CD14-positive monocyte (primary cell): ENCODE data around the gene ZNF668. TPM values are rescaled to one million over a fixed set of nuclear protein-coding genes. Genes with fewer than 3 reads are reported as not detected.

Experiments used
- DNase-seq, 3 donors: peaks; one replicate each; pipeline ENCODE4 v3.0.0-alpha.2; 2011 to 2022
- H2AFZ ChIP-seq: 2 replicates; pipeline ENCODE4 v1.6.0; 2012; ENCODE audit warnings: mild to moderate bottlenecking, low read depth, low read length, inconsistent platforms; ENCODE audit not compliant: insufficient read depth, poor library complexity, severe bottlenecking
- H3K27ac ChIP-seq, 2 donors: 1 replicate in 1 of 2; 2 replicates in 1 of 2; pipeline ENCODE4 v1.5.1; 2012 to 2013; ENCODE audit warnings: low read length in 2 of 2, control low read depth in 1 of 2, inconsistent platforms in 1 of 2, low read depth in 1 of 2, mild to moderate bottlenecking in 1 of 2
- H3K27me3 ChIP-seq, 2 donors: one replicate each; pipeline versions ENCODE4 v1.6.0 to v1.6.1; 2011 to 2013; ENCODE audit warnings: low read length in 2 of 2; ENCODE audit not compliant: control insufficient read depth in 2 of 2, insufficient read depth in 2 of 2
- H3K36me3 ChIP-seq, 2 donors: replicated peaks in 1 of 2; 1 replicate in 1 of 2; 2 replicates in 1 of 2; pipeline versions ENCODE4 v1.5.1 to v1.6.1; 2012 to 2013; ENCODE audit warnings: low read length in 2 of 2, control low read depth in 1 of 2, inconsistent platforms in 1 of 2, mild to moderate bottlenecking in 1 of 2; ENCODE audit not compliant: insufficient read depth in 2 of 2, control insufficient read depth in 1 of 2
- H3K4me1 ChIP-seq, 2 donors: 1 replicate in 1 of 2; 2 replicates in 1 of 2; pipeline versions ENCODE4 v1.5.1 to v1.6.1; 2012 to 2013; ENCODE audit warnings: low read length in 2 of 2, control low read depth in 1 of 2, inconsistent platforms in 1 of 2, mild to moderate bottlenecking in 1 of 2, moderate library complexity in 1 of 2; ENCODE audit not compliant: insufficient read depth in 2 of 2, control insufficient read depth in 1 of 2
- H3K4me2 ChIP-seq: replicated peaks from 2 replicates; pipeline ENCODE3; 2012; ENCODE audit warnings: low read length, moderate library complexity, mild to moderate bottlenecking; ENCODE audit not compliant: poor library complexity, severe bottlenecking; ENCODE audit errors: extremely low read depth
- H3K4me3 ChIP-seq, 3 experiments: fragments of 200-600 bp in 1 of 3; sonication (generic) in 1 of 3; replicated peaks in 1 of 3; 1 replicate in 2 of 3; 2 replicates in 1 of 3; pipeline ENCODE4 v1.5.1; 2011 to 2013; ENCODE audit warnings: low read length in 3 of 3, mild to moderate bottlenecking in 3 of 3, control low read depth in 2 of 3, low read depth in 2 of 3, inconsistent platforms in 1 of 3, moderate library complexity in 1 of 3
- H3K79me2 ChIP-seq: 2 replicates; pipeline ENCODE4 v1.6.0; 2012; ENCODE audit warnings: mild to moderate bottlenecking, control low read depth, inconsistent platforms, low read length, moderate library complexity; ENCODE audit not compliant: insufficient read depth
- H3K9ac ChIP-seq: 2 replicates; pipeline ENCODE4 v1.6.0; 2017; ENCODE audit warnings: low read length, mild to moderate bottlenecking; ENCODE audit not compliant: insufficient read depth, poor library complexity, severe bottlenecking
- H3K9me3 ChIP-seq, 2 donors: replicated peaks in 1 of 2; 1 replicate in 1 of 2; 2 replicates in 1 of 2; pipeline versions ENCODE4 v1.5.1 to v1.6.1; 2012 to 2013; ENCODE audit warnings: low read length in 2 of 2, control low read depth in 1 of 2; ENCODE audit not compliant: control insufficient read depth in 1 of 2, insufficient read depth in 1 of 2
- H4K20me1 ChIP-seq: 2 replicates; pipeline ENCODE4 v1.6.0; 2012; ENCODE audit warnings: mild to moderate bottlenecking, low read length, control low read depth, moderate library complexity; ENCODE audit not compliant: insufficient read depth
- H3K27ac Mint-ChIP-seq, 7 donors: one replicate each; pipeline ENCODE4 v1.8.0; 2020; ENCODE audit warnings: mild to moderate bottlenecking in 7 of 7, mixed read lengths in 7 of 7, moderate library complexity in 6 of 7, inconsistent platforms in 2 of 7
- H3K27me3 Mint-ChIP-seq, 3 donors: one replicate each; pipeline ENCODE4 v1.8.0; 2021 to 2022; ENCODE audit warnings: low read depth in 3 of 3, mild to moderate bottlenecking in 3 of 3, mixed read lengths in 3 of 3, moderate library complexity in 3 of 3, inconsistent platforms in 1 of 3
- H3K36me3 Mint-ChIP-seq, 2 donors: one replicate each; pipeline ENCODE4 v1.8.0; 2020; ENCODE audit warnings: mixed read lengths in 2 of 2, inconsistent platforms in 1 of 2, mild to moderate bottlenecking in 1 of 2
- H3K4me1 Mint-ChIP-seq: one replicate; pipeline ENCODE4 v1.8.0; 2020; ENCODE audit warnings: mild to moderate bottlenecking, mixed read lengths
- H3K4me3 Mint-ChIP-seq, 2 donors: one replicate each; pipeline ENCODE4 v1.8.0; 2020; ENCODE audit warnings: mild to moderate bottlenecking in 2 of 2, mixed read lengths in 2 of 2, moderate library complexity in 1 of 2
- H3K9me3 Mint-ChIP-seq, 7 donors: one replicate each; pipeline ENCODE4 v1.8.0; 2020 to 2022; ENCODE audit warnings: mixed read lengths in 7 of 7, mild to moderate bottlenecking in 6 of 7, moderate library complexity in 6 of 7, inconsistent platforms in 2 of 7
- WGBS: methylation state at CpG from one replicate; pipeline ENCODE4 v1.1.5; 2013; ENCODE audit warnings: missing lambda C conversion rate; ENCODE audit not compliant: insufficient coverage; 5-methylcytosine and 5-hydroxymethylcytosine counted together
- intact Hi-C, 2 donors: fragments of 100-400 bp; cut with micrococcal nuclease; formaldehyde crosslinking; loops; one replicate each; pipeline versions ENCODE4 v1.15.0 to v1.15.1; 2023
- polyA plus RNA-seq, 3 donors: library from polyadenylated mRNA; depleted of rRNA in 1 of 3; unstranded in 2 of 3; stranded (reverse) in 1 of 3; fragments of 300-500 nt in 2 of 3; fragments of >200 nt in 1 of 3; fragmentation: Illumina TruSeq in 2 of 3; gene quantifications; 1 replicate in 2 of 3; 2 replicates in 1 of 3; pipeline ENCODE4 v1.2.3, GENCODE V29; 2012 to 2021
- TF ChIP-seq, protein P1 (sequence below): fragments of 200-600 bp; IDR thresholded peaks from one replicate; pipeline ENCODE4 v1.8.0; 2022; ENCODE audit warnings: antibody characterized with exemption, mild to moderate bottlenecking

Gene ZNF668
- polyA plus RNA-seq, 3 donors: 3.8 to 4.8 (median 4.5) TPM

- H4K20me1 ChIP-seq: peaks cover 4% of the 10 kb centered on the region
- peaks cover 24% of the 10 kb centered on the region for H3K79me2 ChIP-seq
- TF ChIP-seq, protein P1, sequence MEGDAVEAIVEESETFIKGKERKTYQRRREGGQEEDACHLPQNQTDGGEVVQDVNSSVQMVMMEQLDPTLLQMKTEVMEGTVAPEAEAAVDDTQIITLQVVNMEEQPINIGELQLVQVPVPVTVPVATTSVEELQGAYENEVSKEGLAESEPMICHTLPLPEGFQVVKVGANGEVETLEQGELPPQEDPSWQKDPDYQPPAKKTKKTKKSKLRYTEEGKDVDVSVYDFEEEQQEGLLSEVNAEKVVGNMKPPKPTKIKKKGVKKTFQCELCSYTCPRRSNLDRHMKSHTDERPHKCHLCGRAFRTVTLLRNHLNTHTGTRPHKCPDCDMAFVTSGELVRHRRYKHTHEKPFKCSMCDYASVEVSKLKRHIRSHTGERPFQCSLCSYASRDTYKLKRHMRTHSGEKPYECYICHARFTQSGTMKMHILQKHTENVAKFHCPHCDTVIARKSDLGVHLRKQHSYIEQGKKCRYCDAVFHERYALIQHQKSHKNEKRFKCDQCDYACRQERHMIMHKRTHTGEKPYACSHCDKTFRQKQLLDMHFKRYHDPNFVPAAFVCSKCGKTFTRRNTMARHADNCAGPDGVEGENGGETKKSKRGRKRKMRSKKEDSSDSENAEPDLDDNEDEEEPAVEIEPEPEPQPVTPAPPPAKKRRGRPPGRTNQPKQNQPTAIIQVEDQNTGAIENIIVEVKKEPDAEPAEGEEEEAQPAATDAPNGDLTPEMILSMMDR: no peak
- Mint-ChIP-seq H3K4me1 (peaks cover 21% of the 10 kb centered on the region), H3K4me3 (peak overlapping the region; percentile 89 to 98), H3K9me3 (peaks cover 0 to 2% (median 0%) of the 10 kb centered on the region in 7 donors), H3K27me3 (peaks cover 0 to 2% (median 1%) of the 10 kb centered on the region in 3 donors), H3K27ac (peak overlapping the region; percentile 66 to 92 (median 81)), H3K36me3 (peaks cover 21 to 28% of the 10 kb centered on the region in 2 donors)
- WGBS: 2% methylated on average over 17 of the region's 20 CpGs
- H3K4me3 ChIP-seq: peak overlapping the region; percentile 49 to 92 (median 92)
- no peak for DNase-seq
- H3K4me1 ChIP-seq: peaks cover 25 to 29% of the 10 kb centered on the region in 2 donors
- no peaks in the 10 kb centered on the region for H3K9me3 ChIP-seq
- peaks cover 11 to 20% of the 10 kb centered on the region in 2 donors for H3K36me3 ChIP-seq
- peak overlapping the region; percentile 96 for H2AFZ ChIP-seq
- H3K4me2 ChIP-seq: peak overlapping the region; percentile 99
- H3K27me3 ChIP-seq: no peaks in the 10 kb centered on the region
- H3K9ac ChIP-seq: peak overlapping the region; percentile 75
- peak overlapping the region; percentile 52 to 74 for H3K27ac ChIP-seq
- intact Hi-C loops: loop anchor here (2.0 to 10.0 kb wide), 5 partner anchors 19 to 139 kb away; partner anchors contain the start of genes HSD3B7 (in 1 of the 2), SETD1A (in 1 of the 2), STX4 (in 1 of the 2) and ZNF646 (in 1 of the 2)
These were observed 20.0 kb upstream of the ZNF668 start for GRCh38 chr16:31094088-31094423.

DNA sequence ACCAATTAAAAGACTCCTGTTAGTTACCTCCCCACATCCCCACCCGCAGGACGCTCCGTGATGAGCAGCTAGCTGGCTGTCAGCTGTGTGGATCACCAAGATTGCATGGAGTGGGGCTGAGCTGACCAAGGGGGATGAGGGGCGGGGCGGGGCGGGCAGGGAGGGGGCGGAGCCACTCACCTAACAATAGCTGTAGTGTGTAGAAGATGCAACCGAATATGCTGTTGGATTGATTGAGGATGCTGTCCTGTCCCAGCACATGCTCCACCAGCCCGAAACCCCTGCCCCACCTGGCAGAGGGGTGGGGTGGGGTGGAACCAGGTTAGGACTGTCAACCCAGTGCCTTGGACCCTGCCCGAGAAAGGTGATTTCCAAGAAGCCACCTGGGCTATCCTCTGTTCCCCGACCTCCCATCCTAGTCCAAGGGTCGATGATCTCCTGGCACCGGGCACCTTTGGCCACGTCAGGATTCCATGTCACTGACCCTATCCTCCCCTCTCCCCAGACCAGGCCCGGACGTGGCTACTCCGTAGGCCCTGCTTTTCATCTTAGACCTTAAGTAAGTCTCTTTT lies 19.2 kb upstream of the ZNF668 start:
- TF ChIP-seq, protein P1: no peak
- WGBS: 100% methylated on average over 2 of the region's 17 CpGs
- Mint-ChIP-seq H3K27me3 (peaks cover 0 to 3% (median 1%) of the 10 kb centered on the region in 3 donors), H3K9me3 (peaks cover 0 to 2% (median 0%) of the 10 kb centered on the region in 7 donors), H3K4me1 (peaks cover 21% of the 10 kb centered on the region), H3K4me3 (no peak overlapping the region), H3K27ac (no peak overlapping the region), H3K36me3 (peaks cover 22 to 34% of the 10 kb centered on the region in 2 donors)
- Histone ChIP-seq H3K4me3 (peak overlapping the region in 1 of 3 experiments; percentile 92), H3K9ac (peak overlapping the region; percentile 75), H3K9me3 (no peaks in the 10 kb centered on the region), H3K27me3 (no peaks in the 10 kb centered on the region), H4K20me1 (peaks cover 4% of the 10 kb centered on the region), H3K36me3 (peaks cover 11 to 28% of the 10 kb centered on the region in 2 donors), H3K27ac (no peak overlapping the region), H3K79me2 (peaks cover 24% of the 10 kb centered on the region), H3K4me2 (peak overlapping the region; percentile 99), H2AFZ (no peak overlapping the region), H3K4me1 (peaks cover 25 to 29% of the 10 kb centered on the region in 2 donors)
- no peak for DNase-seq
- intact Hi-C loops: loop anchor here in 1 of 2 donors (5.0 to 10.0 kb wide), 3 partner anchors 52 to 138 kb away; partner anchors contain the start of genes SETD1A and STX4
